ENCODE data around the gene MYZAP.

Gene MYZAP

GRCh38 chr15:57691082-57691481, 99.4 kb downstream of the MYZAP start:
- ATAC-seq: no peak
- TF ChIP-seq ZNF8 (CRISPR knock-in tag; IDR thresholded peaks at IDR 0.05) (no peak), ARNTL (CRISPR knock-in tag; IDR thresholded peaks at IDR 0.05; ENCODE audit: borderline replicate concordance, low read depth) (no peak), SNAI2 (CRISPR knock-in tag; IDR thresholded peaks at IDR 0.05) (no peak), OSR1 (CRISPR knock-in tag; IDR thresholded peaks at IDR 0.05) (no peak), ZNF565 (CRISPR knock-in tag; conservative IDR thresholded peaks at IDR 0.05; ENCODE audit: low read depth) (no peak), TOX (CRISPR knock-in tag; IDR thresholded peaks at IDR 0.05; ENCODE audit: borderline replicate concordance) (no peak), POU6F1 (CRISPR knock-in tag; IDR thresholded peaks at IDR 0.05; ENCODE audit: borderline replicate concordance, low read depth) (no peak)

- ATAC-seq: no peak
- TF ChIP-seq ISL1 (CRISPR knock-in tag; IDR thresholded peaks at IDR 0.05) (0 out of 2 replicates have a peak, but pooled peaks have one; percentile 11), ZFP30 (CRISPR knock-in tag; IDR thresholded peaks at IDR 0.05) (no peak), TOX (CRISPR knock-in tag; IDR thresholded peaks at IDR 0.05; ENCODE audit: borderline replicate concordance) (no peak), ZNF565 (CRISPR knock-in tag; conservative IDR thresholded peaks at IDR 0.05; ENCODE audit: low read depth) (no peak)
Observed at GRCh38 chr15:57692709-57693108, 101.0 kb downstream of the MYZAP start.

- peak; percentile 83 for ATAC-seq
- no peak for TF ChIP-seq OSR1 (CRISPR knock-in tag; IDR thresholded peaks at IDR 0.05)
- no peak for TF ChIP-seq TOX (CRISPR knock-in tag; IDR thresholded peaks at IDR 0.05; ENCODE audit: borderline replicate concordance)
- TF ChIP-seq CSDC2 (CRISPR knock-in tag; IDR thresholded peaks at IDR 0.05): no peak
- TF ChIP-seq ESRRG (CRISPR knock-in tag; IDR thresholded peaks at IDR 0.05): no peak
- no peak for TF ChIP-seq ZFP3 (CRISPR knock-in tag; IDR thresholded peaks at IDR 0.05)
- no peak for TF ChIP-seq ZNF70 (CRISPR knock-in tag; IDR thresholded peaks at IDR 0.05)
Observed at GRCh38 chr15:57694279-57694678, 102.6 kb downstream of the MYZAP start.

- no peak for TF ChIP-seq ZNF565 (CRISPR knock-in tag; conservative IDR thresholded peaks at IDR 0.05; ENCODE audit: low read depth)
- TF ChIP-seq OSR1 (CRISPR knock-in tag; IDR thresholded peaks at IDR 0.05): no peak
- no peak for TF ChIP-seq ESRRG (CRISPR knock-in tag; IDR thresholded peaks at IDR 0.05)
- no peak for TF ChIP-seq PATZ1 (CRISPR knock-in tag; IDR thresholded peaks at IDR 0.05; ENCODE audit: borderline replicate concordance)
- TF ChIP-seq SNAI2 (CRISPR knock-in tag; IDR thresholded peaks at IDR 0.05): no peak
- no peak for TF ChIP-seq PPARA (CRISPR knock-in tag; IDR thresholded peaks at IDR 0.05; ENCODE audit: borderline replicate concordance)
- TF ChIP-seq ZFP30 (CRISPR knock-in tag; IDR thresholded peaks at IDR 0.05): no peak
- TF ChIP-seq ARNTL (CRISPR knock-in tag; IDR thresholded peaks at IDR 0.05; ENCODE audit: borderline replicate concordance, low read depth): no peak
- no peak for ATAC-seq
Observed at GRCh38 chr15:57696146-57696545, 104.4 kb downstream of the MYZAP start.

- peak; percentile 28; the same call in 1 of the 3 replicates for ATAC-seq
- TF ChIP-seq ZNF8 (CRISPR knock-in tag; IDR thresholded peaks at IDR 0.05) (no peak), SNAI2 (CRISPR knock-in tag; IDR thresholded peaks at IDR 0.05) (no peak)
Observed at GRCh38 chr15:57697588-57697987, 105.9 kb downstream of the MYZAP start.

- TF ChIP-seq ESRRG (CRISPR knock-in tag; IDR thresholded peaks at IDR 0.05) (no peak), ZNF565 (CRISPR knock-in tag; conservative IDR thresholded peaks at IDR 0.05; ENCODE audit: low read depth) (no peak), SNAI2 (CRISPR knock-in tag; IDR thresholded peaks at IDR 0.05) (no peak), CSDC2 (CRISPR knock-in tag; IDR thresholded peaks at IDR 0.05) (no peak), ZC3H10 (CRISPR knock-in tag; IDR thresholded peaks at IDR 0.05) (no peak), RARB (CRISPR knock-in tag; IDR thresholded peaks at IDR 0.05) (no peak), POU6F1 (CRISPR knock-in tag; IDR thresholded peaks at IDR 0.05; ENCODE audit: borderline replicate concordance, low read depth) (no peak), TOX (CRISPR knock-in tag; IDR thresholded peaks at IDR 0.05; ENCODE audit: borderline replicate concordance) (no peak), TCF4 (CRISPR knock-in tag; IDR thresholded peaks at IDR 0.05; ENCODE audit: borderline replicate concordance) (no peak), ARNTL (CRISPR knock-in tag; IDR thresholded peaks at IDR 0.05; ENCODE audit: borderline replicate concordance, low read depth) (no peak), ZNF8 (CRISPR knock-in tag; IDR thresholded peaks at IDR 0.05) (no peak), ZFP3 (CRISPR knock-in tag; IDR thresholded peaks at IDR 0.05) (no peak), ZNF70 (CRISPR knock-in tag; IDR thresholded peaks at IDR 0.05) (no peak), OSR1 (CRISPR knock-in tag; IDR thresholded peaks at IDR 0.05) (no peak), PATZ1 (CRISPR knock-in tag; IDR thresholded peaks at IDR 0.05; ENCODE audit: borderline replicate concordance) (no peak), ZFP30 (CRISPR knock-in tag; IDR thresholded peaks at IDR 0.05) (no peak)
- ATAC-seq: no peak
Observed at GRCh38 chr15:57698243-57698642, 106.5 kb downstream of the MYZAP start.

Data from SK-N-SH treated with all-trans-retinoic acid at 6 μM for 48 hours (cell line).